ENCODE data around the gene VAV1. TPM values are rescaled to one million over a fixed set of nuclear protein-coding genes. Genes with fewer than 3 reads are reported as not detected.

The VAV1 gene
- total and polyA plus RNA-seq, 2 of the 13 experiments (the other 11 are each of a cell fraction or from before 2014, with no cell fraction given): not detected

DNA sequence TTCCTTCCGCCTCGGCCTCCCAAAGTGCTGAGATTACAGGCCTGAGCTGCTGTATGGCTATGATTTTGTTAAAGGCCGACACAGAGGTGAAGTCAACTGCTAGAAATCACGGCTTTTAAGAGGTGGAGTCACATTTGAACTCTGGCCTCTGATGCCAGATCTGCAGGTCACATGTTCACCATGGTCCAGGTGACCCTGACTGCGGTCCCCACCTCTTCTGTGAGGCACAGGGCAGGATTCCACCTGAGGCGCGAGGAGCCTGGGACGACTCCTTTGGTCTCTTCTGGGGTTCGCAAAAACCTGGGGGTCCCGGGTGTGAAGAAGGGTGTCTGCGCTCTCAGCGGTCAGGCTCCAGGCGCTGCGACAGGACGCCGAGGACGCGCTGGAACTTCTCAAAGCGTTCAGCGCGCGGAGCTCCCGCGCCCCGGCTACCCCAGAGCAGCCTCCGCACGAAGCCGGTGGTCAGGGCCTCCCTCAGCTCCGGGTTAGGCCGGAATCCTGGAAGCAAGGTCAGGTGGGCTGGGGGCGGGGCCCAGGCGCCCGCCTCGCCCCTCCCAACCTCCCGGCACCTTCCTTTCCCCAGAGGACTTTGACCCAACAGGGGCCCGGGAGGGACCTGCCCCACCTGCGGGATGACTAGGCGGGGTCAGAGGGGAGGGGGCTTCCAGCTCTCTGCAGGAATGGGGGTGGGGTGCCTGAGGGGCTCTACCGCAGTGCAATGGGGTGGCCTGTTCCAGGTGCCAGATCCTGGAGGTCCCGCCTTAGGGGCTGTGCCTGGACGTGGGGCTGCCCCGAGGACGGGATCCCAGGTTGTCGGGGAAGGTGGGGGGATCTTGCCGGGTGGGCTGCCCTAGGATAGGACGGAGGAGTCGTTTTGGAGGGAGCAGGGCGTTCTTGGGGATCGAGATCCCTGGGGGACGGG, 20.0 kb upstream of the VAV1 start (continued):
- TF ChIP-seq, protein P1, sequence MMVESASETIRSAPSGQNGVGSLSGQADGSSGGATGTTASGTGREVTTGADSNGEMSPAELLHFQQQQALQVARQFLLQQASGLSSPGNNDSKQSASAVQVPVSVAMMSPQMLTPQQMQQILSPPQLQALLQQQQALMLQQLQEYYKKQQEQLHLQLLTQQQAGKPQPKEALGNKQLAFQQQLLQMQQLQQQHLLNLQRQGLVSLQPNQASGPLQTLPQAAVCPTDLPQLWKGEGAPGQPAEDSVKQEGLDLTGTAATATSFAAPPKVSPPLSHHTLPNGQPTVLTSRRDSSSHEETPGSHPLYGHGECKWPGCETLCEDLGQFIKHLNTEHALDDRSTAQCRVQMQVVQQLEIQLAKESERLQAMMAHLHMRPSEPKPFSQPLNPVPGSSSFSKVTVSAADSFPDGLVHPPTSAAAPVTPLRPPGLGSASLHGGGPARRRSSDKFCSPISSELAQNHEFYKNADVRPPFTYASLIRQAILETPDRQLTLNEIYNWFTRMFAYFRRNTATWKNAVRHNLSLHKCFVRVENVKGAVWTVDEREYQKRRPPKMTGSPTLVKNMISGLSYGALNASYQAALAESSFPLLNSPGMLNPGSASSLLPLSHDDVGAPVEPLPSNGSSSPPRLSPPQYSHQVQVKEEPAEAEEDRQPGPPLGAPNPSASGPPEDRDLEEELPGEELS (CRISPR knock-in tag; IDR thresholded peaks at IDR 0.05): no peak; the same call in 1 of the 2 replicates
- TF ChIP-seq ZNF792 (CRISPR knock-in tag; IDR thresholded peaks at IDR 0.05) (peak; percentile 57), HNRNPH1 (optimal IDR thresholded peaks at IDR 0.05; ENCODE audit: low read depth, low read length) (no peak), ZNF672 (CRISPR knock-in tag; IDR thresholded peaks at IDR 0.05) (no peak), SNAPC2 (CRISPR knock-in tag; IDR thresholded peaks at IDR 0.05) (peak; percentile 76; the same call in 1 of the 2 replicates), ZNF782 (CRISPR knock-in tag; IDR thresholded peaks at IDR 0.05; ENCODE audit: borderline replicate concordance) (no peak), HOXA7 (CRISPR knock-in tag; IDR thresholded peaks at IDR 0.05) (no peak), ZBTB38 (CRISPR knock-in tag; IDR thresholded peaks at IDR 0.05) (no peak), PTBP1 (IDR thresholded peaks at IDR 0.05; ENCODE audit: low read depth, low read length, poor library complexity, severe bottlenecking) (no peak), POLR2AphosphoS5 (IDR thresholded peaks at IDR 0.05; ENCODE audit: low read depth, low read length) (peak; percentile 42; the same call in 1 of the 2 replicates), KLF12 (CRISPR knock-in tag; IDR thresholded peaks at IDR 0.05; ENCODE audit: borderline replicate concordance) (peak; percentile 23; the same call in 1 of the 2 replicates), ZNF260 (CRISPR knock-in tag; IDR thresholded peaks at IDR 0.05; ENCODE audit: borderline replicate concordance, low read depth) (no peak), ZFP1 (CRISPR knock-in tag; IDR thresholded peaks at IDR 0.05) (no peak), HNF4G (IDR thresholded peaks at IDR 0.05; ENCODE audit: borderline replicate concordance, low read depth, low read length) (peak; percentile 86), HNF4G (CRISPR knock-in tag; IDR thresholded peaks at IDR 0.05; ENCODE audit: borderline replicate concordance, low read depth) (peak; percentile 66; the same call in 1 of the 2 replicates), NCOA1 (CRISPR knock-in tag; IDR thresholded peaks at IDR 0.05) (no peak)
- TF ChIP-seq, protein P2, sequence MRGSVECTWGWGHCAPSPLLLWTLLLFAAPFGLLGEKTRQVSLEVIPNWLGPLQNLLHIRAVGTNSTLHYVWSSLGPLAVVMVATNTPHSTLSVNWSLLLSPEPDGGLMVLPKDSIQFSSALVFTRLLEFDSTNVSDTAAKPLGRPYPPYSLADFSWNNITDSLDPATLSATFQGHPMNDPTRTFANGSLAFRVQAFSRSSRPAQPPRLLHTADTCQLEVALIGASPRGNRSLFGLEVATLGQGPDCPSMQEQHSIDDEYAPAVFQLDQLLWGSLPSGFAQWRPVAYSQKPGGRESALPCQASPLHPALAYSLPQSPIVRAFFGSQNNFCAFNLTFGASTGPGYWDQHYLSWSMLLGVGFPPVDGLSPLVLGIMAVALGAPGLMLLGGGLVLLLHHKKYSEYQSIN (CRISPR knock-in tag; IDR thresholded peaks at IDR 0.05; ENCODE audit: borderline replicate concordance): no peak
- TF ChIP-seq, protein P3, sequence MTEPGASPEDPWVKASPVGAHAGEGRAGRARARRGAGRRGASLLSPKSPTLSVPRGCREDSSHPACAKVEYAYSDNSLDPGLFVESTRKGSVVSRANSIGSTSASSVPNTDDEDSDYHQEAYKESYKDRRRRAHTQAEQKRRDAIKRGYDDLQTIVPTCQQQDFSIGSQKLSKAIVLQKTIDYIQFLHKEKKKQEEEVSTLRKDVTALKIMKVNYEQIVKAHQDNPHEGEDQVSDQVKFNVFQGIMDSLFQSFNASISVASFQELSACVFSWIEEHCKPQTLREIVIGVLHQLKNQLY (CRISPR knock-in tag; IDR thresholded peaks at IDR 0.05): 0 out of 2 replicates have a peak, but pooled peaks have one; percentile 5
- TF ChIP-seq, protein P4, sequence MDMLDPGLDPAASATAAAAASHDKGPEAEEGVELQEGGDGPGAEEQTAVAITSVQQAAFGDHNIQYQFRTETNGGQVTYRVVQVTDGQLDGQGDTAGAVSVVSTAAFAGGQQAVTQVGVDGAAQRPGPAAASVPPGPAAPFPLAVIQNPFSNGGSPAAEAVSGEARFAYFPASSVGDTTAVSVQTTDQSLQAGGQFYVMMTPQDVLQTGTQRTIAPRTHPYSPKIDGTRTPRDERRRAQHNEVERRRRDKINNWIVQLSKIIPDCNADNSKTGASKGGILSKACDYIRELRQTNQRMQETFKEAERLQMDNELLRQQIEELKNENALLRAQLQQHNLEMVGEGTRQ (IDR thresholded peaks at IDR 0.05; ENCODE audit: low read depth, low read length): peak; percentile 78
- TF ChIP-seq, protein P4 (CRISPR knock-in tag; IDR thresholded peaks at IDR 0.05; ENCODE audit: borderline replicate concordance): peak; percentile 84
